Measurements from ENCODE around the gene AQP2. TPM values are rescaled to one million over a fixed set of nuclear protein-coding genes. Genes with fewer than 3 reads are reported as not detected.

AQP2 gene
- total RNA-seq, 2 experiments from 2014 or later: not detected

- DNase-seq (no peak), ATAC-seq (ENCODE audit: poor library complexity) (no peak)
- intact Hi-C loops (cut with DNase I, micrococcal nuclease): no loop called here
- ChIA-PET POLR2A (no interaction called here), CTCF (interaction anchor here (1.8 kb wide), 1 partner anchor 41 kb away, joined by 5 read pairs; no protein-coding TSS in a partner anchor)
- Mint-ChIP-seq H3K4me3 (peak overlapping the region; percentile 88), H3K36me3 (ENCODE audit: low read depth) (no peaks in the 10 kb centered on the region), H3K4me1 (ENCODE audit: low read depth) (peaks cover 5% of the 10 kb centered on the region), H3K27ac (no peak overlapping the region), H3K27me3 (peaks cover 15% of the 10 kb centered on the region), H3K9me3 (no peaks in the 10 kb centered on the region)
- TF ChIP-seq CTCF (IDR thresholded peaks at IDR 0.05): no peak
- Histone ChIP-seq H3K4me3 (ENCODE audit: low read length) (no peak overlapping the region), H3K27me3 (ENCODE audit: control insufficient read depth in 1 of 2, insufficient read depth in 2 of 2, low read length in 2 of 2) (no peaks in the 10 kb centered on the region), H3K27ac (ENCODE audit: low read depth in 1 of 2, low read length in 2 of 2) (no peak overlapping the region), H3K4me1 (ENCODE audit: insufficient read depth, low read length) (peaks cover 14% of the 10 kb centered on the region), H3K36me3 (ENCODE audit: insufficient read depth, low read length) (no peaks in the 10 kb centered on the region), H3K9me3 (ENCODE audit: control insufficient read depth in 1 of 2, insufficient read depth in 1 of 2, low read length in 2 of 2) (no peaks in the 10 kb centered on the region)
Measured at GRCh38 chr12:49904601-49905000, 45.9 kb upstream of the AQP2 start.

GRCh38 chr12:49905718-49906314 is 44.7 kb upstream of the AQP2 start:
- no peak overlapping the region for H3K4me3 ChIP-seq (ENCODE audit: low read length)
- intact Hi-C loops (cut with DNase I, micrococcal nuclease): no loop called here
- POLR2A ChIA-PET: no interaction called here
- H3K4me3 Mint-ChIP-seq: peak overlapping the region; percentile 52
- CTCF ChIA-PET: interaction anchor here (0.9 to 1.8 kb wide), 2 partner anchors 40 to 61 kb away, joined by 3 to 5 read pairs; no protein-coding TSS in a partner anchor
- no peak for ATAC-seq (ENCODE audit: poor library complexity)
- TF ChIP-seq CTCF (IDR thresholded peaks at IDR 0.05): no peak
- DNase-seq: no peak
- no peak overlapping the region for H3K27ac ChIP-seq (ENCODE audit: low read depth in 1 of 2, low read length in 2 of 2)
- H3K27me3 Mint-ChIP-seq: peaks cover 15% of the 10 kb centered on the region
- no peaks in the 10 kb centered on the region for H3K9me3 Mint-ChIP-seq
- no peaks in the 10 kb centered on the region for H3K36me3 Mint-ChIP-seq (ENCODE audit: low read depth)
- H3K27me3 ChIP-seq (ENCODE audit: control insufficient read depth in 1 of 2, insufficient read depth in 2 of 2, low read length in 2 of 2): no peaks in the 10 kb centered on the region
- no peaks in the 10 kb centered on the region for H3K9me3 ChIP-seq (ENCODE audit: control insufficient read depth in 1 of 2, insufficient read depth in 1 of 2, low read length in 2 of 2)
- H3K27ac Mint-ChIP-seq: no peak overlapping the region
- H3K4me1 ChIP-seq (ENCODE audit: insufficient read depth, low read length): peaks cover 14% of the 10 kb centered on the region
- H3K4me1 Mint-ChIP-seq (ENCODE audit: low read depth): peaks cover 5% of the 10 kb centered on the region
- no peaks in the 10 kb centered on the region for H3K36me3 ChIP-seq (ENCODE audit: insufficient read depth, low read length)

- no peak overlapping the region for H3K4me3 Mint-ChIP-seq
- H3K36me3 Mint-ChIP-seq (ENCODE audit: low read depth): no peaks in the 10 kb centered on the region
- TF ChIP-seq CTCF (IDR thresholded peaks at IDR 0.05): no peak
- no peaks in the 10 kb centered on the region for H3K9me3 Mint-ChIP-seq
- Histone ChIP-seq H3K4me3 (ENCODE audit: low read length) (no peak overlapping the region), H3K27me3 (ENCODE audit: control insufficient read depth in 1 of 2, insufficient read depth in 2 of 2, low read length in 2 of 2) (no peaks in the 10 kb centered on the region), H3K27ac (ENCODE audit: low read depth in 1 of 2, low read length in 2 of 2) (no peak overlapping the region), H3K36me3 (ENCODE audit: insufficient read depth, low read length) (no peaks in the 10 kb centered on the region), H3K9me3 (ENCODE audit: control insufficient read depth in 1 of 2, insufficient read depth in 1 of 2, low read length in 2 of 2) (no peaks in the 10 kb centered on the region), H3K4me1 (ENCODE audit: insufficient read depth, low read length) (peaks cover 14% of the 10 kb centered on the region)
- H3K27me3 Mint-ChIP-seq: peaks cover 15% of the 10 kb centered on the region
- no peak for DNase-seq
- POLR2A ChIA-PET: no interaction called here
- H3K4me1 Mint-ChIP-seq (ENCODE audit: low read depth): peaks cover 5% of the 10 kb centered on the region
- CTCF ChIA-PET: interaction anchor here (1.1 kb wide), 1 partner anchor 60 kb away, joined by 3 read pairs; no protein-coding TSS in a partner anchor
- ATAC-seq (ENCODE audit: poor library complexity): no peak
- intact Hi-C loops (cut with DNase I, micrococcal nuclease): no loop called here
- H3K27ac Mint-ChIP-seq: no peak overlapping the region
Measured at GRCh38 chr12:49907352-49907751, 43.2 kb upstream of the AQP2 start.

All from CD4-positive, alpha-beta T cell (primary cell).